Heart right ventricle (tissue), 16 donors: ENCODE results near the gene GALE. TPM values are rescaled to one million over a fixed set of nuclear protein-coding genes. Genes with fewer than 3 reads are reported as not detected.

Experiments used
- ATAC-seq, 8 donors: fragments of 200-7000 bp; cut with Tn5 transposase; one replicate each; pipeline ENCODE4 v1.9.1; 2020; ENCODE audit warnings: mild to moderate bottlenecking in 8 of 8, moderate library complexity in 8 of 8, moderate number of reproducible peaks in 1 of 8
- DNase-seq, 2 donors: peaks; one replicate each; pipeline ENCODE4 v3.0.0-alpha.2; 2020
- H3K27ac ChIP-seq, 10 donors: fragments of 200-600 bp; sonication (generic) in 2 of 10; one replicate each; pipeline versions ENCODE4 v1.5.0 to v1.8.0; 2020 to 2022; ENCODE audit warnings: mild to moderate bottlenecking in 3 of 10
- H3K27me3 ChIP-seq, 7 donors: fragments of 200-600 bp; one replicate each; pipeline ENCODE4 v1.8.0; 2021 to 2022; ENCODE audit warnings: mild to moderate bottlenecking in 2 of 7
- H3K36me3 ChIP-seq, 9 donors: fragments of 200-600 bp; sonication (generic) in 1 of 9; one replicate each; pipeline versions ENCODE4 v1.5.0 to v1.8.0; 2020 to 2022; ENCODE audit warnings: mild to moderate bottlenecking in 2 of 9
- H3K4me1 ChIP-seq, 9 donors: fragments of 200-600 bp; sonication (generic) in 1 of 9; one replicate each; pipeline versions ENCODE4 v1.5.0 to v1.8.0; 2020 to 2022; ENCODE audit warnings: mild to moderate bottlenecking in 4 of 9
- H3K4me3 ChIP-seq, 10 donors: fragments of 200-600 bp; sonication (generic) in 2 of 10; one replicate each; pipeline versions ENCODE4 v1.5.0 to v1.8.0; 2020 to 2022; ENCODE audit warnings: mild to moderate bottlenecking in 7 of 10, moderate library complexity in 2 of 10
- H3K9me3 ChIP-seq, 11 donors: fragments of 200-600 bp in 10 of 11; sonication (generic) in 2 of 11; one replicate each; pipeline versions ENCODE4 v1.5.0 to v1.8.0; 2013 to 2022; ENCODE audit warnings: mild to moderate bottlenecking in 2 of 11, control low read depth in 1 of 11, moderate library complexity in 1 of 11
- WGBS, 2 donors: extraction: QIAGEN DNeasy Blood & Tissue Kit; methylation state at CpG; one replicate each; pipeline ENCODE4 v1.1.7; 2013; ENCODE audit warnings: inconsistent platforms in 1 of 2; 5-methylcytosine and 5-hydroxymethylcytosine counted together
- intact Hi-C, 10 donors: fragments of 100-400 bp; cut with DNase I; formaldehyde crosslinking; loops; one replicate each; pipeline versions ENCODE4 v1.11.1 to v1.14.2; 2022
- polyA plus RNA-seq, 2 donors: library from polyadenylated mRNA; stranded (reverse); fragments of 200-250 nt; gene quantifications; one replicate each; pipeline ENCODE4 v1.2.3, GENCODE V29; 2013
- total RNA-seq, 10 donors: library from RNA; stranded (reverse); fragmentation: NEBNext Ultra II Directional in 3 of 10; extraction: Animal tissue kit (Norgen Biotek cat#: 25700) in 3 of 10; gene quantifications; one replicate each; pipeline versions ENCODE4 v1.2.1 to v1.2.4, GENCODE V29; 2021 to 2023
- TF ChIP-seq, protein P1 (sequence below), 9 donors: fragments of 200-600 bp; sonication (generic) in 2 of 9; IDR thresholded peaks; one replicate each; pipeline versions ENCODE4 v1.5.0 to v1.8.0; 2021 to 2022; ENCODE audit warnings: antibody characterized with exemption in 9 of 9, mild to moderate bottlenecking in 5 of 9, moderate library complexity in 1 of 9
- donor health status: Arrhythmogenic right ventricular cardiomyopathy.
- donor health status: ischemic (EF 13 %, LVEDD 7.1; RV severe dilation, severe dysfunction).
- donor health status: healthy with polysubstance abuse.
- donor health status: DM: no; HTN: yes; CAD: no.
- donor health status: DM: no; HTN: no; CAD: no.
- donor health status: ischemic (EF 25% LVEDD 6.9; RV normal size, moderate dysfunction).
- donor health status: ischemic (EF 25% LVEDD 5.7; RV mildly dilated, moderate dysfunction).
- donor health status: healthy.
- donor health status: DM: yes; HTN: yes; CAD: no.
- donor health status: Ischemic cardiomyopathy.
- donor health status: ischemic (EF 35%, LVEDD 5.7; RV mildly dilated, moderate dysfunction).
- donor health status: nonischemic (EF 11% LVEDD 7.7; RV severe dilation, severe dysfunction).
- donor health status: DM: yes; HTN: yes; CAD: no.
- donor health status: PGD.
- donor health status: ischemic (EF 29% LVEDD 5.4; RV normal size, mild dysfunction).
- donor health status: nonischemic (EF 23%, LVEDD 6.1; RV moderate dilation, normal function).

Gene GALE
- total and polyA plus RNA-seq, 12 donors = 5.3 to 22.2 (median 8.3) TPM

DNA sequence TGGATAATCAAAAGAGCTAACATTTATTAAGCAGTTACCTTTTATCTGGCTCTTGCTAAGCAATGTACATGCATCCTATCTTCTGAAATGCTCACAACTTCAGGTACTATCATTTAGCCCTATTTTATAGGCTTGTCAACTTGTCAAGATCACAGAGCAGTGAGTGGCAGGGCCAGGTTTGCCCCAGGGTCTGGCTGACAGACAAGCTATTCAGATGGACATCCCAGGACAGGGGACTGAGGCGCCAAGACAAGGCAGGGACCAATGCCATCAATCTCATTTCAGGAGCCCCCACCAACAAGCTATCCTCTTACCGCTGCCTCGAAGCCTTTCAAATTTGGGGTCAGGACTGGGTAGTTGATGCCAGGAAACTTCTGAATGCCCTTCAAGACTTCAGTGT lies 15.8 kb upstream of the GALE start:
- H3K27me3 ChIP-seq = no peaks in the 10 kb centered on the region
- TF ChIP-seq, protein P1, sequence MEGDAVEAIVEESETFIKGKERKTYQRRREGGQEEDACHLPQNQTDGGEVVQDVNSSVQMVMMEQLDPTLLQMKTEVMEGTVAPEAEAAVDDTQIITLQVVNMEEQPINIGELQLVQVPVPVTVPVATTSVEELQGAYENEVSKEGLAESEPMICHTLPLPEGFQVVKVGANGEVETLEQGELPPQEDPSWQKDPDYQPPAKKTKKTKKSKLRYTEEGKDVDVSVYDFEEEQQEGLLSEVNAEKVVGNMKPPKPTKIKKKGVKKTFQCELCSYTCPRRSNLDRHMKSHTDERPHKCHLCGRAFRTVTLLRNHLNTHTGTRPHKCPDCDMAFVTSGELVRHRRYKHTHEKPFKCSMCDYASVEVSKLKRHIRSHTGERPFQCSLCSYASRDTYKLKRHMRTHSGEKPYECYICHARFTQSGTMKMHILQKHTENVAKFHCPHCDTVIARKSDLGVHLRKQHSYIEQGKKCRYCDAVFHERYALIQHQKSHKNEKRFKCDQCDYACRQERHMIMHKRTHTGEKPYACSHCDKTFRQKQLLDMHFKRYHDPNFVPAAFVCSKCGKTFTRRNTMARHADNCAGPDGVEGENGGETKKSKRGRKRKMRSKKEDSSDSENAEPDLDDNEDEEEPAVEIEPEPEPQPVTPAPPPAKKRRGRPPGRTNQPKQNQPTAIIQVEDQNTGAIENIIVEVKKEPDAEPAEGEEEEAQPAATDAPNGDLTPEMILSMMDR (IDR thresholded peaks at IDR 0.05) = no peak
- no peak overlapping the region for H3K4me3 ChIP-seq
- no peak for DNase-seq
- no peak for ATAC-seq
- peaks cover 0 to 1% (median 0%) of the 10 kb centered on the region in 9 donors for H3K4me1 ChIP-seq
- intact Hi-C loops = loop anchor here in 4 of 10 donors (10.0 kb wide), 3 partner anchors 48 to 98 kb away; partner anchors contain the start of genes FUCA1 (in 3 of the 4) and CNR2 (in 1 of the 4)
- H3K36me3 ChIP-seq = peaks cover 0 to 90% (median 58%) of the 10 kb centered on the region in 9 donors
- no peak overlapping the region for H3K27ac ChIP-seq
- 97 to 99% methylated on average over 3 of the region's 3 CpGs for WGBS, 2 donors
- no peaks in the 10 kb centered on the region for H3K9me3 ChIP-seq

DNA sequence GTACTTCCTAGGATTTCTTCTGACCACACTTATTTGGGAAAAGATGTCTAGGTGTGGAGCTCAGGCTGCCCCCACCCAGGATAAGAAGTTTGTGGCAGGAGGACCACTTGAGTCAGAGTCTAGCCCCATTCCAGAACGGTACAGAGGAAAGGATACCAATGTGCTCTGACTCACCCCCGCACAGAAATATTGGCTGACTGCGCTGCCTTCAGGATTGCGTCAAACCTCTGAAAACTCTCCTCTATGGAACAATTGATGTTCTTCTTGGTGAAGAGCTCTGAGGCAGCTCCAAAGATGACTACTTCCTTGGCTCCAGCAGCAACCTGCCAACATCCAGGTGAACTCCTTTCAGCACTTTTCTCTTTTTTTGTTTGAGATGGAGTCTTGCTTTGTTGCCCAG lies 13.5 kb upstream of the GALE start:
- no peak overlapping the region for H3K27ac ChIP-seq
- H3K27me3 ChIP-seq = no peaks in the 10 kb centered on the region
- WGBS, 2 donors = 94 to 95% methylated on average over 4 of the region's 4 CpGs
- ATAC-seq (no peak), DNase-seq (no peak)
- peaks cover 0 to 82% (median 59%) of the 10 kb centered on the region in 9 donors for H3K36me3 ChIP-seq
- no peaks in the 10 kb centered on the region for H3K9me3 ChIP-seq
- H3K4me1 ChIP-seq = peaks cover 0 to 20% (median 0%) of the 10 kb centered on the region in 9 donors
- TF ChIP-seq, protein P1 (IDR thresholded peaks at IDR 0.05) = no peak
- intact Hi-C loops = loop anchor here in 8 of 10 donors (5.0 to 10.0 kb wide), 5 partner anchors 51 to 103 kb away; partner anchors contain the start of genes FUCA1 (in 6 of the 8) and CNR2 (in 1 of the 8)
- H3K4me3 ChIP-seq = no peak overlapping the region

DNA sequence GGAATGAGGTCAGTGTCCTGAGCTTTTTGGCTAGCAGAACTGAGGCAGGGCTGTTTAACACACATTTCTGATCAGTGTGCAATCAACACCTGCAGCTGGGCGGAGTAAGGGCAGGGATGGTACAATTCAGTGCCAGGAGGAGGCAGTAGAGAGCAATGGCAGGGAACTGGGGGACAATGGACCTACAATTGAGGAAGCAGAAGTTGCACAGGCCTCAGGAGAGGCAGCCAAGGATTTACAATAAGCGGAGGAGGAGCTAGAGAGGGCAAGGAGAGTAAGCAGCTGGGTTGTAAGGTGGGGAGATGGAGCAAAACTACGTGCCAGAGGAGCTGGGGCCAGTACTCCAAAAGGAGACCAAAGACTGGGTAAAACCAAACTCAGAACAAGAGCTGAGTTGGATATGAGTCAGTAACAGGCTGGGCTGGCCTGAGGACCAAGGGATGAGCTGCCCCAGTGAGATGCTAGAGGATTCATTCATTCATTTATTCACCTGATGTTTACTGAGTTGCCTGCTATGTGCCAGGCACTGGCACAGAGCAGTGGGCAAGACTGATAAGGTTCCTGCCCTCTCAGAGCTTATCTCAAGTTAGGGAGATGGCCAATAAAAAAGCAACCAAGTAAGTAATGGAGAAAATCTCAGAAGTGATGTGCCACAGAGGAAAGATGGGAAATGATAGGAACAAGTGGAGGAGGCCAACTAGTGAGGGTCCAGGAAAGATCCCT lies 10.4 kb upstream of the GALE start:
- H3K36me3 ChIP-seq = peaks cover 0 to 78% (median 37%) of the 10 kb centered on the region in 9 donors
- H3K4me3 ChIP-seq = no peak overlapping the region
- H3K27me3 ChIP-seq = no peaks in the 10 kb centered on the region
- TF ChIP-seq, protein P1 (IDR thresholded peaks at IDR 0.05) = peak in 8 of 9 donors; percentile 23 to 79 (median 54)
- DNase-seq (peak in 1 of 2 donors; percentile 49), ATAC-seq (peak; percentile 36 to 85 (median 71))
- intact Hi-C loops = loop anchor here in 9 of 10 donors (2.0 to 10.0 kb wide), 6 partner anchors 54 to 106 kb away; partner anchors contain the start of genes FUCA1 (in 7 of the 9) and CNR2 (in 1 of the 9)
- WGBS, 2 donors = 71 to 77% methylated on average over 3 of the region's 3 CpGs
- no peak overlapping the region for H3K27ac ChIP-seq
- H3K4me1 ChIP-seq = peaks cover 0 to 27% (median 0%) of the 10 kb centered on the region in 9 donors
- no peaks in the 10 kb centered on the region for H3K9me3 ChIP-seq

DNA sequence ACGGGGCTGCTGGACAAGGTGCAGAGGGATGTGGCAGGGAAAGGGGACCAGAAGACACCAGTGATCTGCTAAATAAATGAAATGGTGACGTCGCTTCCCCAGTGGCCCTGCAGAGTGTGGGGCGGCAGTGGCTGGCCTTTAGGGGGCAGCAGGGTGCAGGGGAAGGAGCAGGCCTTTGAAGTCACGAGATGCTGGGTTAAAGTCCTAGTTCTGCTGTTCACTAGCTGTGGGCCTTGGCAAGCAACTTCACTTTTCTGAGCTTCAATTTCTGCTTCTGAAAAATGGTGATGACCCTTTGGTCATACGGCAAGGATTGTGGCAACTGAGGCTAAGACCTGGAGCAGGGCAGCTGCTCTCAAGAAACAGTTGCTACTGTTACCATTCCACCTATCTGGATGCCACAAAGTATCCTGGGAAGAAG lies 9.2 kb upstream of the GALE start:
- H3K9me3 ChIP-seq = no peaks in the 10 kb centered on the region
- H3K36me3 ChIP-seq = peaks cover 0 to 74% (median 25%) of the 10 kb centered on the region in 9 donors
- DNase-seq (peak; percentile 62 to 75), ATAC-seq (peak; percentile 70 to 91 (median 86))
- H3K27me3 ChIP-seq = no peaks in the 10 kb centered on the region
- 24 to 34% methylated on average over 6 of the region's 6 CpGs for WGBS, 2 donors
- TF ChIP-seq, protein P1 (IDR thresholded peaks at IDR 0.05) = peak; percentile 49 to 92 (median 73)
- intact Hi-C loops = loop anchor here in 9 of 10 donors (2.0 to 10.0 kb wide), 6 partner anchors 55 to 108 kb away; partner anchors contain the start of genes FUCA1 (in 8 of the 9) and CNR2 (in 1 of the 9)
- H3K4me1 ChIP-seq = peaks cover 0 to 27% (median 0%) of the 10 kb centered on the region in 9 donors
- peak overlapping the region in 4 of 10 donors; percentile 6 to 72 (median 28) for H3K27ac ChIP-seq
- no peak overlapping the region for H3K4me3 ChIP-seq
